HepG2 (cell line): ENCODE data around the gene EPB41L1. TPM values are rescaled to one million over a fixed set of nuclear protein-coding genes. Genes with fewer than 3 reads are reported as not detected.

ENCODE experiments used
- ATAC-seq: fragments of 200-7000 bp; cut with Tn5 transposase; 3 replicates; pipeline ENCODE4 v1.9.1; 2020; ENCODE audit warnings: mild to moderate bottlenecking, moderate library complexity
- BruUV-seq: library from RNA; stranded (reverse); fragments of 400-500 nt; replicated peaks from 2 replicates; lab custom pipeline; 2021; lab: Mats Ljungman, UMichigan
- CTCF ChIA-PET: fragments of 300-600 bp; formaldehyde crosslinking; extraction: SDS; loops from one replicate; lab custom pipeline; 2021; ENCODE audit warnings: low total read pairs, inconsistent platforms, low intra/inter-chr PET ratio; lab: Yijun Ruan, JAX
- POLR2A ChIA-PET: fragments of 350-600 bp; sonication (Branson Sonifier 250); formaldehyde crosslinking; loops from one replicate; lab custom pipeline; 2020; ENCODE audit warnings: antibody characterized with exemption, inconsistent platforms; lab: Yijun Ruan, JAX
- DNase-seq: peaks from one replicate; pipeline ENCODE4 v3.0.0-alpha.2; 2015; ENCODE audit warnings: low spot score
- FAIRE-seq: peaks from 3 replicates; lab custom pipeline; 2011; peaks lifted over from hg19 to GRCh38; lab: Jason Lieb, UNC
- H2AFZ ChIP-seq: one replicate; pipeline ENCODE4 v1.6.1; 2011; ENCODE audit warnings: low read length, inconsistent platforms
- H3K27ac ChIP-seq: fragments of 300-600 bp; 3 replicates; pipeline ENCODE4 v1.8.0; 2011; ENCODE audit warnings: mixed run types, mild to moderate bottlenecking, mixed read lengths, low read length, inconsistent platforms; ENCODE audit not compliant: insufficient read depth; ENCODE audit errors: extremely low read length
- H3K27me3 ChIP-seq, 2 experiments: fragments of 200-600 bp in 1 of 2; 2 replicates in 1 of 2; 3 replicates in 1 of 2; pipeline versions ENCODE4 v1.6.0 to v1.8.0; 2011; ENCODE audit warnings: low read length in 2 of 2, mild to moderate bottlenecking in 2 of 2, moderate library complexity in 2 of 2, inconsistent platforms in 1 of 2; ENCODE audit not compliant: insufficient read depth in 2 of 2, control insufficient read depth in 1 of 2
- H3K36me3 ChIP-seq, 2 experiments: fragments of 200-600 bp in 1 of 2; replicated peaks in 1 of 2; 2 replicates in 1 of 2; 3 replicates in 1 of 2; pipeline versions ENCODE4 v1.5.1 to v1.8.0; 2011; ENCODE audit warnings: low read length in 2 of 2, inconsistent platforms in 1 of 2; ENCODE audit not compliant: insufficient read depth in 2 of 2, control insufficient read depth in 1 of 2
- H3K4me1 ChIP-seq: 2 replicates; pipeline ENCODE4 v1.5.1; 2012; ENCODE audit warnings: low read length, inconsistent platforms; ENCODE audit not compliant: insufficient read depth
- H3K4me2 ChIP-seq: 2 replicates; pipeline ENCODE4 v1.6.0; 2011; ENCODE audit warnings: low read depth, low read length, inconsistent platforms
- H3K4me3 ChIP-seq, 3 experiments: fragments of 200-600 bp in 1 of 3; sonication (generic), shearing (Covaris generic) in 1 of 3; replicated peaks in 1 of 3; 2 replicates each; pipeline ENCODE4 v1.5.1; 2011 to 2016; ENCODE audit warnings: low read length in 3 of 3, inconsistent platforms in 2 of 3, low read depth in 2 of 3, mild to moderate bottlenecking in 2 of 3, control low read depth in 1 of 3, mixed read lengths in 1 of 3; ENCODE audit not compliant: insufficient read depth in 1 of 3
- H3K79me2 ChIP-seq: one replicate; pipeline ENCODE4 v1.6.1; 2011; ENCODE audit warnings: low read length, inconsistent platforms; ENCODE audit not compliant: insufficient read depth
- H3K9ac ChIP-seq: 2 replicates; pipeline ENCODE4 v1.6.0; 2011; ENCODE audit warnings: mild to moderate bottlenecking, low read depth, low read length, inconsistent platforms; ENCODE audit not compliant: insufficient read depth
- H3K9me3 ChIP-seq: 2 replicates; pipeline ENCODE4 v1.5.1; 2012; ENCODE audit warnings: mild to moderate bottlenecking, low read length
- H4K20me1 ChIP-seq: 2 replicates; pipeline ENCODE4 v1.6.0; 2011; ENCODE audit warnings: inconsistent platforms, mild to moderate bottlenecking, low read length, moderate library complexity; ENCODE audit not compliant: insufficient read depth
- EZH2 ChIP-seq: conservative IDR thresholded peaks from 2 replicates; pipeline ENCODE4 v1.6.1; 2012; ENCODE audit warnings: mild to moderate bottlenecking, low read depth, low read length, moderate library complexity
- KAT7 ChIP-seq: IDR thresholded peaks from 2 replicates; pipeline ENCODE4 v1.6.1; 2018; ENCODE audit warnings: borderline replicate concordance, missing compliant biosample characterization
- SRF ChIP-seq: IDR thresholded peaks from 2 replicates; pipeline ENCODE4 v1.6.1; 2011; ENCODE audit warnings: mild to moderate bottlenecking, low read depth, low read length, moderate library complexity
- ZNF121 ChIP-seq: sonication (generic); formaldehyde crosslinking; IDR thresholded peaks from 2 replicates; pipeline ENCODE4 v1.5.0; 2020; ENCODE audit warnings: mild to moderate bottlenecking, missing genetic modification reagents
- WGBS: methylation state at CpG from one replicate; pipeline ENCODE4 v1.1.6; 2017; ENCODE audit warnings: low lambda C conversion rate; 5-methylcytosine and 5-hydroxymethylcytosine counted together
- in situ Hi-C: cut with HindIII; loops from 2 replicates; pipeline ENCODE4 v1.10.0; 2017; ENCODE audit warnings: low pct_unique_long_range_greater_than_20kb; ENCODE audit not compliant: extremely low pct_ligation_motif_present
- intact Hi-C: fragments of 100-400 bp; cut with micrococcal nuclease; formaldehyde crosslinking; loops from one replicate; pipeline ENCODE4 v1.10.0; 2022; ENCODE audit not compliant: unreplicated experiment
- polyA plus RNA-seq, 8 experiments: library from polyadenylated mRNA; depleted of rRNA in 3 of 8; stranded (reverse) in 7 of 8; unstranded in 1 of 8; fragments of >200 nt; fragmentation: Illumina TruSeq in 4 of 8; extraction: Trizol in 4 of 8; gene quantifications; 2 replicates each; pipeline versions ENCODE4 v1.2.1 to v1.2.3, GENCODE V29; 2011 to 2016; ENCODE audit warnings: low read depth in 4 of 8, missing spikeins in 1 of 8, mixed read lengths in 1 of 8; ENCODE audit not compliant: insufficient read depth in 1 of 8
- total RNA-seq, 5 experiments: library from RNA; depleted of rRNA; stranded (reverse); fragments of >200 nt; fragmentation: Illumina TruSeq; extraction: Trizol; gene quantifications; 2 replicates each; pipeline ENCODE4 v1.2.3, GENCODE V29; 2016; ENCODE audit warnings: low read depth in 1 of 5
- TF ChIP-seq, protein P1 (sequence below): sonication (generic); formaldehyde crosslinking; IDR thresholded peaks from 2 replicates; pipeline ENCODE4 v1.5.0; 2020; ENCODE audit warnings: missing genetic modification reagents, mild to moderate bottlenecking, borderline replicate concordance
- TF ChIP-seq, protein P2 (sequence below): sonication (generic); formaldehyde crosslinking; IDR thresholded peaks from 2 replicates; pipeline ENCODE4 v1.9.0; 2021; ENCODE audit warnings: mild to moderate bottlenecking, missing genetic modification reagents

EPB41L1 gene
- total and polyA plus RNA-seq, 2 of the 13 experiments (the other 11 are each of a cell fraction or from before 2014, with no cell fraction given), result 16.7 to 39.0 TPM

DNA sequence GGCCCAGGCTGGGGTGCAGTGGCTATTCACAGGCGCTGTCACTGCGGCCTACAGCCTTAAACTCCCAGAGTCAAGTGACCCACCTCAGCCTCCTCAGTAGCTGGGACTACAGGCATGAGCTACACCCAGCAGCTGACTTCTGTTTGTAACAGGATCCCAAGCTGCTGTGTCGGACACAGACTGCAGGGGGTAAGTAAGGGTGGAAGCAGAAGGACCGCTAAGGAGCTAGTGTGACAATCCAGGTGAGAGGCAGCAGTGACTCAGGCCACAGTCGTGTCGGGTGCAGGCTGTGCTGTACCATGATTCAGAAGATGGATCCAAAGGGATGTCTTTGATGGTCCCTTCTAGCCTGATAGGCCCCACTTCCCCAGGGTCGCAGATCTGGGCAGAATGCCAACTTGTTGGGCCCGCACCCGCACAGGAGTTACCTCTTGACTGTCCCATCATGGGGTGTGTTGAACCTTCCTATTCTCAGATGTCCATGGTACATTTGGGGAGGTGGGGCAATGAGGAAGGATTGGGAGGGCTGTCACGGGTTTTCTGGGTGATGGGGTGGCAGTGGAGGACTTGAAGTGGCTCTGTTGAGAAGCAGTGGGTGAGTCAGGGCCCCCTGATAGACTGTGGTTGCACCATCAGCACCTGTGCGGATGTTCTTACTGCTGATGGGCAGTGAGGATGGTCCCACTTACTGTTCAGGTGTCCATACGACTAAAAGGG lies 107.0 kb downstream of the EPB41L1 start:
- DNase-seq (no peak), FAIRE-seq (no peak)
- H4K20me1 ChIP-seq, result no peaks in the 10 kb centered on the region
- no TSS peak for BruUV-seq
- TF ChIP-seq KAT7 (CRISPR knock-in tag), result no peak
- TF ChIP-seq ZNF121 (CRISPR knock-in tag), result peak; percentile 56; the same call in 1 of the 2 replicates
- TF ChIP-seq, all 625 proteins: peak for 1
- CTCF ChIA-PET, result no interaction called here
- intact Hi-C loops (no loop called here), in situ Hi-C loops (no loop called here)
- Histone ChIP-seq H3K4me1 (0 out of 2 replicates have a peak, but pooled peaks cover 12% of the 10 kb centered on the region), H3K79me2 (no peaks in the 10 kb centered on the region), H3K27ac (no peak overlapping the region), H3K9ac (no peak overlapping the region), H3K27me3 (peaks cover 5 to 45% of the 10 kb centered on the region in 2 experiments; a peak in 4 of 5 replicates), H2AFZ (no peak overlapping the region), H3K4me2 (no peak overlapping the region), H3K9me3 (no peaks in the 10 kb centered on the region), H3K36me3 (peaks cover 2 to 8% of the 10 kb centered on the region in 2 experiments; a peak in 4 of 5 replicates), H3K4me3 (no peak overlapping the region)
- 28% methylated on average over 11 of the region's 12 CpGs for WGBS
- POLR2A ChIA-PET, result interaction anchor here (1.2 kb wide), 1 partner anchor 10 kb away, joined by 3 read pairs; no protein-coding TSS in a partner anchor
- peak; percentile 37 for ATAC-seq

DNA sequence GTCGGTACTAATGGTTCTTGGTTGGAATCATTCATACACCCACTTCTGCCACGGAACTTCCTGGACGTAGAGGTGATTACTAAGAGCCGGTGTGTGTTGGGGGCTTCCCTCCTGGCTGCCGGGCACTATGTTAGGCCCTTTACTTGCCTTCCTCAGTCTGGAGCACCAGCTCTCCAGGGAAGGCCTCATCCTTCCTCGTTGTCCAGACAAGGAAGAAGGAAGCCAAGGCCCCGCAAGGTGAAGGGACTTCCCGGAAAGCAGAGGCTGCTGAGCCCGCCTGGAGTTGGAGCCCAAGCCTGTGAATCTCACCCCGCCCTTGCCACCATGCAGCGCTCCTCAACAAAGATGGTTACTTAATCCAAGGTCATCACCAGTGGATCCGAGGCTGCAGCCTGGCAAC lies 107.9 kb downstream of the EPB41L1 start:
- peaks cover 16% of the 10 kb centered on the region; the same call in 1 of the 2 replicates for H3K4me1 ChIP-seq
- WGBS, result 55% methylated on average over 11 of the region's 12 CpGs
- no peak overlapping the region for H3K9ac ChIP-seq
- DNase-seq (no peak), ATAC-seq (no peak), FAIRE-seq (no peak)
- no peak overlapping the region for H3K4me2 ChIP-seq
- intact Hi-C loops (no loop called here), in situ Hi-C loops (no loop called here)
- no peaks in the 10 kb centered on the region for H4K20me1 ChIP-seq
- no peak overlapping the region for H3K27ac ChIP-seq
- H3K79me2 ChIP-seq, result no peaks in the 10 kb centered on the region
- no peaks in the 10 kb centered on the region for H3K9me3 ChIP-seq
- ChIA-PET CTCF (no interaction called here), POLR2A (interaction anchor here (1.2 kb wide), 1 partner anchor 9 kb away, joined by 3 read pairs; no protein-coding TSS in a partner anchor)
- no peak overlapping the region for H3K4me3 ChIP-seq
- H3K36me3 ChIP-seq, result no peaks in the 10 kb centered on the region
- TF ChIP-seq, protein P1, sequence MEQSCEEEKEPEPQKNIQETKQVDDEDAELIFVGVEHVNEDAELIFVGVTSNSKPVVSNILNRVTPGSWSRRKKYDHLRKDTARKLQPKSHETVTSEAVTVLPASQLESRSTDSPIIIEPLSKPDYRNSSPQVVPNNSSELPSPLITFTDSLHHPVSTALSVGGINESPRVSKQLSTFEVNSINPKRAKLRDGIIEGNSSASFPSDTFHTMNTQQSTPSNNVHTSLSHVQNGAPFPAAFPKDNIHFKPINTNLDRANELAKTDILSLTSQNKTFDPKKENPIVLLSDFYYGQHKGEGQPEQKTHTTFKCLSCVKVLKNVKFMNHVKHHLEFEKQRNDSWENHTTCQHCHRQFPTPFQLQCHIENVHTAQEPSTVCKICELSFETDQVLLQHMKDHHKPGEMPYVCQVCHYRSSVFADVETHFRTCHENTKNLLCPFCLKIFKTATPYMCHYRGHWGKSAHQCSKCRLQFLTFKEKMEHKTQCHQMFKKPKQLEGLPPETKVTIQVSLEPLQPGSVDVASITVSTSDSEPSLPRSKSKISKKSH (CRISPR knock-in tag), result peak; percentile 18; the same call in 1 of the 2 replicates
- TF ChIP-seq EZH2 (no peak), SRF (no peak)
- TF ChIP-seq, protein P2, sequence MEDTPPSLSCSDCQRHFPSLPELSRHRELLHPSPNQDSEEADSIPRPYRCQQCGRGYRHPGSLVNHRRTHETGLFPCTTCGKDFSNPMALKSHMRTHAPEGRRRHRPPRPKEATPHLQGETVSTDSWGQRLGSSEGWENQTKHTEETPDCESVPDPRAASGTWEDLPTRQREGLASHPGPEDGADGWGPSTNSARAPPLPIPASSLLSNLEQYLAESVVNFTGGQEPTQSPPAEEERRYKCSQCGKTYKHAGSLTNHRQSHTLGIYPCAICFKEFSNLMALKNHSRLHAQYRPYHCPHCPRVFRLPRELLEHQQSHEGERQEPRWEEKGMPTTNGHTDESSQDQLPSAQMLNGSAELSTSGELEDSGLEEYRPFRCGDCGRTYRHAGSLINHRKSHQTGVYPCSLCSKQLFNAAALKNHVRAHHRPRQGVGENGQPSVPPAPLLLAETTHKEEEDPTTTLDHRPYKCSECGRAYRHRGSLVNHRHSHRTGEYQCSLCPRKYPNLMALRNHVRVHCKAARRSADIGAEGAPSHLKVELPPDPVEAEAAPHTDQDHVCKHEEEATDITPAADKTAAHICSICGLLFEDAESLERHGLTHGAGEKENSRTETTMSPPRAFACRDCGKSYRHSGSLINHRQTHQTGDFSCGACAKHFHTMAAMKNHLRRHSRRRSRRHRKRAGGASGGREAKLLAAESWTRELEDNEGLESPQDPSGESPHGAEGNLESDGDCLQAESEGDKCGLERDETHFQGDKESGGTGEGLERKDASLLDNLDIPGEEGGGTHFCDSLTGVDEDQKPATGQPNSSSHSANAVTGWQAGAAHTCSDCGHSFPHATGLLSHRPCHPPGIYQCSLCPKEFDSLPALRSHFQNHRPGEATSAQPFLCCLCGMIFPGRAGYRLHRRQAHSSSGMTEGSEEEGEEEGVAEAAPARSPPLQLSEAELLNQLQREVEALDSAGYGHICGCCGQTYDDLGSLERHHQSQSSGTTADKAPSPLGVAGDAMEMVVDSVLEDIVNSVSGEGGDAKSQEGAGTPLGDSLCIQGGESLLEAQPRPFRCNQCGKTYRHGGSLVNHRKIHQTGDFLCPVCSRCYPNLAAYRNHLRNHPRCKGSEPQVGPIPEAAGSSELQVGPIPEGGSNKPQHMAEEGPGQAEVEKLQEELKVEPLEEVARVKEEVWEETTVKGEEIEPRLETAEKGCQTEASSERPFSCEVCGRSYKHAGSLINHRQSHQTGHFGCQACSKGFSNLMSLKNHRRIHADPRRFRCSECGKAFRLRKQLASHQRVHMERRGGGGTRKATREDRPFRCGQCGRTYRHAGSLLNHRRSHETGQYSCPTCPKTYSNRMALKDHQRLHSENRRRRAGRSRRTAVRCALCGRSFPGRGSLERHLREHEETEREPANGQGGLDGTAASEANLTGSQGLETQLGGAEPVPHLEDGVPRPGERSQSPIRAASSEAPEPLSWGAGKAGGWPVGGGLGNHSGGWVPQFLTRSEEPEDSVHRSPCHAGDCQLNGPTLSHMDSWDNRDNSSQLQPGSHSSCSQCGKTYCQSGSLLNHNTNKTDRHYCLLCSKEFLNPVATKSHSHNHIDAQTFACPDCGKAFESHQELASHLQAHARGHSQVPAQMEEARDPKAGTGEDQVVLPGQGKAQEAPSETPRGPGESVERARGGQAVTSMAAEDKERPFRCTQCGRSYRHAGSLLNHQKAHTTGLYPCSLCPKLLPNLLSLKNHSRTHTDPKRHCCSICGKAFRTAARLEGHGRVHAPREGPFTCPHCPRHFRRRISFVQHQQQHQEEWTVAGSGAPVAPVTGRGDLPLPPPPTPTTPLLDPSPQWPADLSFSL, result no peak
- no TSS peak for BruUV-seq
- no peak overlapping the region for H2AFZ ChIP-seq
- peaks cover 6 to 54% of the 10 kb centered on the region in 2 experiments; a peak in 4 of 5 replicates for H3K27me3 ChIP-seq
